Endothelial cell of umbilical vein (primary cell): Measurements from ENCODE around the gene KCNG2. TPM values are rescaled to one million over a fixed set of nuclear protein-coding genes. Genes with fewer than 3 reads are reported as not detected.

ENCODE experiments used
- BruUV-seq: library from RNA; stranded (reverse); fragments of 400-500 nt; replicated peaks from 2 replicates; lab custom pipeline; 2021; lab: Mats Ljungman, UMichigan
- CTCF ChIA-PET: fragments of 300-600, 350-600 bp; sonication (Branson Sonifier 250); formaldehyde crosslinking; loops from one replicate; lab custom pipeline; 2021; ENCODE audit warnings: antibody characterized with exemption, inconsistent platforms; lab: Charles Lee
- POLR2A ChIA-PET: fragments of 300-600, 350-600 bp; sonication (Branson Sonifier 250); formaldehyde crosslinking; loops from one replicate; lab custom pipeline; 2021; ENCODE audit warnings: antibody characterized with exemption, inconsistent platforms; lab: Charles Lee
- DNase-seq: peaks from one replicate; pipeline ENCODE4 v3.0.0-alpha.2; 2011; ENCODE audit warnings: low read depth, low spot score
- FAIRE-seq: peaks from 2 replicates; lab custom pipeline; 2011; peaks lifted over from hg19 to GRCh38; lab: Jason Lieb, UNC
- H2AFZ ChIP-seq: 2 replicates; pipeline ENCODE4 v1.6.0; 2012; ENCODE audit warnings: low read depth, low read length, control low read depth, inconsistent platforms
- H3K27ac ChIP-seq: 2 replicates; pipeline ENCODE4 v1.5.1; 2011; ENCODE audit warnings: low read depth, mild to moderate bottlenecking, control low read depth, low read length, moderate library complexity; ENCODE audit not compliant: insufficient read depth
- H3K27me3 ChIP-seq, 2 experiments: 2 replicates each; pipeline versions ENCODE4 v1.6.0 to v1.6.1; 2011; ENCODE audit warnings: low read length in 2 of 2, mixed read lengths in 1 of 2; ENCODE audit not compliant: control insufficient read depth in 2 of 2, insufficient read depth in 2 of 2
- H3K36me3 ChIP-seq, 2 experiments: 2 replicates in 1 of 2; 3 replicates in 1 of 2; pipeline ENCODE4 v1.5.1; 2011; ENCODE audit warnings: low read length in 2 of 2, mild to moderate bottlenecking in 1 of 2, moderate library complexity in 1 of 2; ENCODE audit not compliant: control insufficient read depth in 2 of 2, insufficient read depth in 2 of 2; ENCODE audit errors: extremely low read depth in 1 of 2
- H3K4me1 ChIP-seq: 3 replicates; pipeline ENCODE4 v1.5.1; 2011; ENCODE audit warnings: mild to moderate bottlenecking, low read length; ENCODE audit not compliant: control insufficient read depth, insufficient read depth; ENCODE audit errors: extremely low read depth
- H3K4me2 ChIP-seq: 2 replicates; pipeline ENCODE4 v1.6.1; 2011; ENCODE audit warnings: low read length, control low read depth, mixed read lengths; ENCODE audit not compliant: insufficient read depth
- H3K4me3 ChIP-seq, 3 experiments: fragments of 200-600 bp in 1 of 3; sonication (generic), shearing (Covaris generic) in 1 of 3; replicated peaks in 1 of 3; 2 replicates each; pipeline ENCODE4 v1.5.1; 2011 to 2016; ENCODE audit warnings: control low read depth in 3 of 3, low read length in 3 of 3, mild to moderate bottlenecking in 2 of 3, inconsistent platforms in 1 of 3, low read depth in 1 of 3, moderate library complexity in 1 of 3; ENCODE audit not compliant: insufficient read depth in 1 of 3
- H3K79me2 ChIP-seq: 2 replicates; pipeline ENCODE4 v1.6.0; 2012; ENCODE audit warnings: low read length, inconsistent platforms; ENCODE audit not compliant: control insufficient read depth, insufficient read depth
- H3K9ac ChIP-seq: replicated peaks from 2 replicates; pipeline ENCODE3; 2011; ENCODE audit warnings: low read length, control low read depth; ENCODE audit not compliant: insufficient read depth; ENCODE audit errors: extremely low read depth
- H3K9me1 ChIP-seq: replicated peaks from 3 replicates; pipeline ENCODE4 v1.6.0; 2011; ENCODE audit warnings: mild to moderate bottlenecking, low read length; ENCODE audit not compliant: control insufficient read depth, insufficient read depth; ENCODE audit errors: extremely low read depth
- H3K9me3 ChIP-seq: replicated peaks from 2 replicates; pipeline ENCODE4 v1.5.1; 2012; ENCODE audit warnings: low read length, inconsistent platforms; ENCODE audit not compliant: control insufficient read depth, insufficient read depth
- H4K20me1 ChIP-seq: replicated peaks from 2 replicates; pipeline ENCODE3; 2011; ENCODE audit warnings: mild to moderate bottlenecking, low read length; ENCODE audit not compliant: control insufficient read depth, insufficient read depth; ENCODE audit errors: extremely low read depth
- EZH2 ChIP-seq: IDR thresholded peaks from 2 replicates; pipeline ENCODE4 v1.6.1; 2012; ENCODE audit warnings: borderline replicate concordance, low read depth, mild to moderate bottlenecking, moderate library complexity, low read length, inconsistent platforms; ENCODE audit not compliant: severe bottlenecking
- FOS ChIP-seq: IDR thresholded peaks from 2 replicates; pipeline ENCODE4 v1.6.1; 2011; ENCODE audit warnings: mild to moderate bottlenecking, low read length, moderate library complexity, borderline replicate concordance; ENCODE audit not compliant: insufficient read depth
- GATA2 ChIP-seq: IDR thresholded peaks from 2 replicates; pipeline ENCODE4 v1.7.0; 2011; ENCODE audit warnings: low read depth, mild to moderate bottlenecking, moderate library complexity, mixed read lengths, low read length; ENCODE audit not compliant: insufficient read length, insufficient read depth
- JUN ChIP-seq: IDR thresholded peaks from 2 replicates; pipeline ENCODE4 v1.6.1; 2011; ENCODE audit warnings: borderline replicate concordance, low read depth; ENCODE audit not compliant: insufficient read length, insufficient read depth
- MAX ChIP-seq: IDR thresholded peaks from 2 replicates; pipeline ENCODE4 v1.6.1; 2011; ENCODE audit not compliant: insufficient read depth, insufficient read length
- MYC ChIP-seq: IDR thresholded peaks from one replicate; pipeline ENCODE4 v1.6.1; 2011; ENCODE audit warnings: mild to moderate bottlenecking, low read depth, low read length
- POLR2A ChIP-seq: IDR thresholded peaks from 2 replicates; pipeline ENCODE4 v1.6.1; 2012; ENCODE audit warnings: low read depth, mild to moderate bottlenecking, control low read depth, low read length
- POLR2AphosphoS5 ChIP-seq: IDR thresholded peaks from 2 replicates; pipeline ENCODE4 v1.6.1; 2012; ENCODE audit warnings: low read depth, mild to moderate bottlenecking, control low read depth, low read length, moderate library complexity; ENCODE audit not compliant: insufficient read depth
- dilution Hi-C: fragments of 300-500 bp; cut with MboI; formaldehyde crosslinking; loops from one replicate; pipeline ENCODE4 v1.15.0; 2019; ENCODE audit warnings: low sequenced_read_pairs; ENCODE audit not compliant: extremely low pct_ligation_motif_present
- intact Hi-C: fragments of 100-400 bp; cut with micrococcal nuclease; formaldehyde crosslinking; loops from one replicate; pipeline ENCODE4 v1.10.0; 2022
- polyA plus RNA-seq, 4 experiments: library from polyadenylated mRNA; depleted of rRNA in 3 of 4; stranded (reverse) in 3 of 4; unstranded in 1 of 4; fragments of >200 nt; gene quantifications; 2 replicates each; pipeline versions ENCODE4 v1.2.1 to v1.2.3, GENCODE V29; 2011 to 2012; ENCODE audit warnings: missing spikeins in 1 of 4
- total RNA-seq: library from RNA; stranded (reverse); gene quantifications from 2 replicates; pipeline ENCODE4 v1.2.3, GENCODE V29; 2021
- TF ChIP-seq, protein P1 (sequence below), 2 donors: IDR thresholded peaks; 1 replicate in 1 of 2; 2 replicates in 1 of 2; pipeline ENCODE4 v1.5.1; 2011; ENCODE audit warnings: low read length in 2 of 2, mild to moderate bottlenecking in 2 of 2, moderate library complexity in 2 of 2, control low read depth in 1 of 2, inconsistent platforms in 1 of 2, low read depth in 1 of 2; ENCODE audit not compliant: insufficient read depth in 1 of 2; ENCODE audit errors: extremely low read depth in 1 of 2

The KCNG2 gene
- total and polyA plus RNA-seq, 2 donors (not counting 3 experiments of a cell fraction or from before 2014, with no cell fraction given): not detected

DNA sequence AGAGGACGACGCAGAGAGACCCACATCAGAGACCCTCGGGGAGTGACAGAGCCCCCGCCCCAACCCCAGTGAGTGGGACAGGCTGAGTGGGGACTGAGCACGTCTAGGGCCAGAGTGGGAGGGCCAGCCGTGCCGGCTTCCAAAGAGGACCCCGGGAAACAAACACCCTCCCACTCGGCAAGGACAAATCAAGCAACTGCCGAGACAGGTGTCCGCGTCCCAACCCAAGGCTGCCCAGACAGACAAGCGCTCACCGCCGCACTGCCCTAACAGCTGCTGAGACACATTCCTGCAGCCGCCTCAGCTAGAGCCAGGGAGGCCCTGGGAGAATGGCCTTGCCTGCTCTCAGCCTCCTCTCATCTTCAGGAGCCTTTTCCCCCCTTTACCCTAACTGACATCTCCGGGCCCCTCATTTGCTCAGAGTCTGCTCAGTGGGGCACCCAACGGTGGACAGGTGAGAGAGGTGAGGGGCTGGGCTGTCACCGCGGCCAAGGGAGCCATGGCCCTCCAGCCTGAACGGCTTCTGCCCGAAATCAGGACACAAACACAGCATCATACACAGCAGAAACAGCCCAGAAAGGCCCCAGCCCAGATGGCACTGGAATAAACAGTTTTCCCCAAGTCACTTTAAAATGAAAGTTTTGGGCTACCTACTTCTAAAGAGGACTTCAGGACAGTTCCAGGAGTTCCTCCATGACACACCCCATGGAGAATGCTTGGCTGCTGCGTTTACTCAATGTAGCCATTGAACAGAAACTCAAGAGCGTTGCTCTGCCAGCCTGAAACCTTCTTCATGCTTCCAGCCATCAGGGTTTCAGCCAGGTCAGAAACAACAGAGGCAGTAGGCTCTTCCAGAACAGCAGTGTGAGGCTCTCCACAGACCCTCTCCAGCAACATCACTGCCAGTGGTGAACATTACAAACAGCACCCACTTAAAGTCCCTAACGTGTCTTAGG is 130.1 kb downstream of the KCNG2 start:
- Histone ChIP-seq H3K9ac (no peak overlapping the region), H3K36me3 (peaks cover 0 to 13% of the 10 kb centered on the region in 2 experiments), H3K9me1 (no peaks in the 10 kb centered on the region), H3K79me2 (peaks cover 17% of the 10 kb centered on the region), H3K4me3 (no peak overlapping the region), H2AFZ (no peak overlapping the region), H3K27ac (no peak overlapping the region), H3K4me1 (no peaks in the 10 kb centered on the region), H3K4me2 (no peak overlapping the region), H3K9me3 (peaks cover 1% of the 10 kb centered on the region), H3K27me3 (no peaks in the 10 kb centered on the region), H4K20me1 (no peaks in the 10 kb centered on the region)
- intact Hi-C loops: no loop called here
- FAIRE-seq: no peak
- dilution Hi-C loops: no loop called here
- POLR2A ChIA-PET: no interaction called here
- TF ChIP-seq, protein P1, sequence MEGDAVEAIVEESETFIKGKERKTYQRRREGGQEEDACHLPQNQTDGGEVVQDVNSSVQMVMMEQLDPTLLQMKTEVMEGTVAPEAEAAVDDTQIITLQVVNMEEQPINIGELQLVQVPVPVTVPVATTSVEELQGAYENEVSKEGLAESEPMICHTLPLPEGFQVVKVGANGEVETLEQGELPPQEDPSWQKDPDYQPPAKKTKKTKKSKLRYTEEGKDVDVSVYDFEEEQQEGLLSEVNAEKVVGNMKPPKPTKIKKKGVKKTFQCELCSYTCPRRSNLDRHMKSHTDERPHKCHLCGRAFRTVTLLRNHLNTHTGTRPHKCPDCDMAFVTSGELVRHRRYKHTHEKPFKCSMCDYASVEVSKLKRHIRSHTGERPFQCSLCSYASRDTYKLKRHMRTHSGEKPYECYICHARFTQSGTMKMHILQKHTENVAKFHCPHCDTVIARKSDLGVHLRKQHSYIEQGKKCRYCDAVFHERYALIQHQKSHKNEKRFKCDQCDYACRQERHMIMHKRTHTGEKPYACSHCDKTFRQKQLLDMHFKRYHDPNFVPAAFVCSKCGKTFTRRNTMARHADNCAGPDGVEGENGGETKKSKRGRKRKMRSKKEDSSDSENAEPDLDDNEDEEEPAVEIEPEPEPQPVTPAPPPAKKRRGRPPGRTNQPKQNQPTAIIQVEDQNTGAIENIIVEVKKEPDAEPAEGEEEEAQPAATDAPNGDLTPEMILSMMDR (IDR thresholded peaks at IDR 0.05; ENCODE audit: extremely low read depth in 1 of 2, insufficient read depth in 1 of 2, low read depth in 1 of 2, low read length in 2 of 2): no peak
- TF ChIP-seq EZH2 (no peak), POLR2AphosphoS5 (no peak), MYC (no peak), JUN (no peak), POLR2A (no peak), MAX (no peak), GATA2 (no peak), FOS (no peak)
- DNase-seq: no peak
- CTCF ChIA-PET: interaction anchor here (1.3 kb wide), 1 partner anchor 11 kb away, joined by 4 read pairs; no protein-coding TSS in a partner anchor
- no TSS peak for BruUV-seq
